ENCODE data around the gene SLC43A3.

SLC43A3 gene

GRCh38 chr11:57426439-57426928, 437 bp downstream of the SLC43A3 start:
- DNase-seq: peak; percentile 7

GRCh38 chr11:57425565-57426438, 1.1 kb downstream of the SLC43A3 start:
- DNase-seq: no peak

DNA sequence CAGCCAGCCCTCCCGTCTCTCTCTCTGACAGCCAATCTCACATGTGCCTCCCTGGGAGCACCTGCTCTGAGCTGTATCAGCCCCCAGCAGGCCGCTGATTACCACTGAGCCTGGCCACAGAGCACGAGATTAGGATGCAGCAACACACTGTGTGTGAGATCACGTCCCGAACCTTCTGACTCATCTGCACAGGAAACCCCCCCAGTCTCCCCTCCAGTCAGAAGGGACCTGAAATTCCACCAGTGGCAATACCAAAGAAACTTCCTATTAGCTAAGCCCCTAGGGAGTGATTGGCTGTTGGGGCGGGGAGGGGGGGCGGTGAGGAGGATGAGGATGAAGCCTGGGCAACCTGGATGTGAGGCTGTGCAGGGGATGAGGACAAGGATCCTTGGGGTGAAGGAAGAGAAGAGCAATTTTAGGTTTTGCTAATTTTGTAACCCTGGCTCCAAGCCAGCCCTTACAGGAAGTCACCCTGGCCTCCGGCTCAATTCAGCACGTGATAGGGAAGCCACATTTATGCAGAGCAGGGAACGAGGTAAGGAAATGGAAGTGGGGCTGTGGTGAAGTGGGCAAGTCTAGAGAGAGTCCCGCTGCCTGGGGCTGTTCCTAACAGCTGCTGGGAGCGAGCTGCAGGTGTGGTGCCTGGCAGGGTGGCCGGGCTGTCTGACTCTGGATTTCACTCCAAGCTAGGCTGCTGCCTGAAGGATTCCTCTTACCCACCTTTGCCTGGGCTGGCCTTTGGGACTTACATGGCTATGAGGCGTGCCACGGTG, 1.9 kb downstream of the SLC43A3 start:
- DNase-seq: no peak

DNA sequence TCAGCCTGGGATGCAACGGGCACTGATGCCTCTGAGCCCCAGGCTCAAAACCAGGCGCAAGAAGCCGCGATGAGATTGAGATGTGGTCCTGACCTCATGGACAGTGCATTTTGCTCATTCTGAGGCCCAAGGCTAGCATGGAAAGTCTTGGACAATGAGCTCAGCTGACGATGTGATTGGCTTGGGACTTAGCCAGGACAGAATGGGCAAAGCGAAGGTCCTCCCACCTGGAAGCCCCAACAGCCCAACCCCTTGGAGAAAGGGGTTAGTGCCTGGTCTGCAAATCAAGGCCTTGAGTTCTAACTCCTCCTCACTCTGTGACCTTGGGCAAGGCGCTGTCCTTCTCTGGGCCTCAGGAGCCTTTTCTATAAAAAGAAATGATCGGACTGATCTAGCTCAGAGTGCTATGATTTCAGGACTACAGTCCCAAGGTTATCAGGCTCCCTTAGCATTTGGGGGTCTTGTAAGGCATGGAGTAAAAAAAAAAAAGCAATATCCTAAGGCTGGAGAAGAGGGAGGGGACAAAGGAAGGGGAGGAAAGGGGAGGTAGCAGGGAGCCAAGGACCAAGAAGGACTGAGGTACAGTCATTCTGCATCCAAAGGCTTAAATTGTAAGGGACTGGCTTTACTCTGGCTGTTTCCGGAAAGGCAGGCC, 2.7 kb downstream of the SLC43A3 start:
- no peak for DNase-seq

GRCh38 chr11:57422669-57423068, 4.3 kb downstream of the SLC43A3 start:
- no peak for DNase-seq

DNA sequence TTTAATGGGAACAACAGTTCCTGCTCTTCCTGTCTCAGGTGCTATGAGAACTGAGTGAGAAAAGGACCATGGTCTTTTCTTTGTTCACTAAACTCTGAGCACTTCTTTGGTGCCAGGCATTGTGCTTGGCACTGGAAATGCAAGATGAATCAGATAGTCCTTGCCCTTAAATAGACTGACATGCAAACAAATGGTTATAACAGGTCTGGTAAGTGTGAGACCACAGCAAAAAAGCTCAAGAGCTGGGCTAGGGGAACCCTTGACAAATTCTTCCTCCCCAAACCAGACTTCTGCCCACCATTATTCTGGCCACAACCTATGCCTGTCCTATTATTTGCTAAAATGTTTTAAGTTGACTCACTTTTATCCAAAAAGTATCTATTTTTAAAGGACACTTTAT, 5.1 kb downstream of the SLC43A3 start:
- DNase-seq: no peak

GRCh38 chr11:57421066-57421465, 5.9 kb downstream of the SLC43A3 start:
- DNase-seq: no peak

GRCh38 chr11:57419146-57419545, 7.8 kb downstream of the SLC43A3 start:
- DNase-seq: no peak

GRCh38 chr11:57418131-57418530, 8.8 kb downstream of the SLC43A3 start:
- no peak for DNase-seq

DNA sequence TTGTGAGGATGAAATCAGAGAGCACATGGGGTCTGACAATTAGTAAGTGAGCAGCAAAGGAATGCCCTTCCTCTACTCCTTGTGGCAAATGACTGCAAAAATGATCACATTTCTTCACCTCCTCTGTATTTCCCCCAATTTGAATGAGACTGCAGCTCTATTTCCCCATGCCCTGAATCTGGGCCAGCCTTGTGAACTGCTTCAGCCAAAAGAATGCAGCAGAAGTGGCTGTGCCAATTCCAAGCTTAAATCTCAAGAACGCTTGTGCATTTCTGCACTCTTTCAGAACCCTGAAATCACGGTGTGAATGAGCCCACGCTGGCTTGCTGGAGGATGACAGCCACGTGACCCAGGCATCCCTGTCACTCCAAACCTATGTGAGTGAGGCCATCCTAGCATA, 9.9 kb downstream of the SLC43A3 start:
- no peak for DNase-seq

DNA sequence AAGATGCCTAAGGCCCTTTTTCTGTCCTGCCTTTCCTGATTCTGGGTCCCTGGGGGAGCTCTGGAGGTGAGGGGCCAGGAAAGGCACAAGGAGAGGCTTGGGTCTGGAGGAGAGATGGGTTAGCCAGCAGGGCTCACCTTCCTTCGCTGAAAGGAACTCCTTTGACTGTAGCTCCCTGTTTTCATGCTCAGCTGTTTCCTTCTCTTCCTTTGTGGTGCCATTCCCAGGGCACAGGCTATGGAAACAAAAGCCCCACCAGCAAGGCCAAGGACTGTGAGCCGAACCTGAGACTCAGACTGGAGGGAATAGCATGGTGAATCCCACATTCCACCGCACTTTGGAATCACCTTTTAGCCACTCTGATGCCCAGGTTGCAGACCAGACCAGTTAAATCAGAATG, 10.5 kb downstream of the SLC43A3 start:
- DNase-seq: no peak

DNA sequence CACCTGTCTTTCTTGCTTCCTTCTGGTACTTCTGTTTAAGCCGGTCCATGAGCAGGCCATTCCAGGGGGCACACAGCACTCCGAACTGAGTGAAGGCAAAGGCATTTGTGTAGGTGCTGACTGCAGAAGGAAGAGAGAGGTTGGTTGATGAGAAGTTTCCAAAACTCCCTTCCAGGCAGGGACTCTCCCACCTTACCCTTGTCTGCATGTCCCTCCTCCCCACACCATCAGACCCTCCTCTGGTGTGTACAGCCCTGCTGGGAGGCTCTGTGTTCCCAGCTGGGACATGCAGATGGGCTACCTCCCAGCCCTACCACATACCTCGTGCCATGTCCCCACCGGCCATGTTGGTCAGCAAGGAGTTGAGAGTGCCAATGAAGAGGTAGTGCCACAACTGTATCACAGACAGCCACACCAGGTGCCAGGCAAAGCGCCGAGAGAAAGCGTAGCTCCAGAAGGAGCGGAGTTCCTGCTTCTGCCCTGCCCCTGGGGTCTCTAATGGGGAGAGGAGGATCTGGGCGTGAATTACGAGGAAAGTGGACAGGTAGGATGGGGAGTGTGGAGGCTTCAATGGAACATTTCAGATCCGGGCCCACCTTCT, 12.2 kb downstream of the SLC43A3 start:
- no peak for DNase-seq

DNA sequence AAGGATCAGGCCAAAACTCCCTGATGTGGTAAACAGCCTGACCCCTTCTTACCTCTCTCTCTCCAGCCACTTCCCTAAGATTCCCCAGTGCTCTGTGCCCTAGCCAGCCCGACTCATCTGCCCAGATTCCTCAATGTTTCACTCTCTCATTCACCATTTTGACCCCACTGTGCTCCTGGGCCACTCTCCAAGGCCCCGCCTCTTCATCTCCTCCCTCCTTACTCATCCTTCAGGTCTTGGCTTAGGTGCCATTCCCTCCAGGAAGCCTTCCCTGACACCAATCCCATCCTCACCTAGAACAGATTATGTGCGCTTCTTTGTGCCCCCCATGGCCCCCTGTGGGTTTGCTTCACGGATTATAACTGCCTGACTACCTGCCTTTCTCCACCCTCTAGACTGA, 13.2 kb downstream of the SLC43A3 start:
- no peak for DNase-seq

- DNase-seq: no peak
These were observed 16.6 kb downstream of the SLC43A3 start for GRCh38 chr11:57410287-57410686.

DNA sequence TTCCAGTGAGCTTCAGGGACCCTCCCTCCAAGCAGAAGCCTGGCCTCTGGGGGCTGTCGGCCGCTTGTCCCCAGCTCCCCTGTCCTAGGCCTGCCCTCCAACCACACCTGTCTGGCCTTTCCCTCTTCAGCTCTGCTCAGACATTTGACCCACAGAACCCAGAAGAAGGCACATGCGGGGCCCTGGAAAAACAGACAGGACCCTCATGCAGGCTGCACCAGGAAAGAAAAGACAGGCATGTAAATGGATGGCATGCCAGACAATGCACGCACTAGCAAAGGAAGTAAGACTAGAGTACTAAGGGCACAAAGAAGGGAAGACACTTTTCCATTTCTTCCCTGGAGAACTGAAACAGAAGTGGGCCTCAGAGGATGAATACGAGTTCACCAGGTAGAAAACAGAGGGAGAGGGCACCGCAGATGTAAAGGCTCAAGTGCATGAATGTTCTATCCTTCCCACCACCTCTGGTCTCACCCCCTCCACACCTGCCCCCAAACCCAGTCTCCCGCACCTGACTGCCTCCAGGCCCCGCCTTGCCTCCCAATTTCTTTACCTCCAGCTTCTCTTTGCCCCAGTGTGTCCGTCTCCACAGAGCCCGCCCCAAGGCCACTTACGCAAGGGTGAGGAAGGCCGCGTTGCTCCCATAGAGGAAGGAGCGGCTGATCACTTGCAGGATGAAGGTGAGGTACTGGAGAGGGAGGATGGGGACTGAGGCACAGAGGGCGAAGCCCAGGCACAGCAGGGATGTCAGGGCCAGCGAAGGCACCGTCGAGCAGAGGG, 17.4 kb downstream of the SLC43A3 start:
- no peak for DNase-seq

GRCh38 chr11:57408771-57409170, 18.1 kb downstream of the SLC43A3 start:
- no peak for DNase-seq

- no peak for DNase-seq
These were observed 18.9 kb downstream of the SLC43A3 start for GRCh38 chr11:57407941-57408475.

DNA sequence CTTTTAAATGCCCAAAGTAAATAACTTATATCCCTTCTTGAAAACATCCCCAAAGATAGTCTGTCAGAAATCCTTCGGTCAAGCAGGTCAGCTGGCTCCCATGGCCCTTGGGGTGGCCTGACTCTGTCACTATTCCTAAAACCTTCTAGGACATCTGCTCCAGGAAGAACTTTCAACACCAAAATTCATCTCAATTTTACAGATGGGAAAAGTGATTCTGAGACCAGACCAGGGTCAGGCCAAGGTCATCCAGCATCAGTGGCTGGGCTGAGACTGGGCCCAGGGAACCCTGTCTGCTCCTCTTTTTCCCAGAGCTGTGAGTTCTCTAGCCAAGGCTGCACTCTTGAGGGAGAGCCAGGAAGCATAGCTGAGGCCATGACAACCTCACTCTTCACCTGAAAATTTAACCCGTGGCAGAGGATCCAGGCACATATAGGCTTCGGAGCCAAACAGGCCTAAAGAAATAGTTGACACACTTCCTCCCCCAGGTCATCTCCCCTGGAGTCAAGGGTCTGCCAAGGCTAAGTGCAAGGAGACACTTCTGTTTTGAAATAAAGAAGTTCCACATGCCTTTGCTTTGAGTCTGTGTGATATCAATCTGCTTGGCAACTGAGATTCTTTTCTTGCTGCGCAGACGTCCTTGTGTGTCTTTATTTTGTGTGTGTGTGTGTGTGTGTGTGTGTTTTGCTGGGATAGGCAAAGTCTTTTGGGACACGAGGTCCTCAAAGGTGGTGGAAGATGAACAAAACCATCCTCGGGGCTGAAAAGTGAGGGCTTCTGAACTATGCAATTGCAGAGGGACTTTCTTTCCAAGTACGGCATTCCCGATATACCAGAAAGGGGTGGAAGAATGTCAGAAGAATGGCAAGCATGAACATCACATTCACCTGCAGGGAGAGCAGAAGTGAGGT, 19.7 kb downstream of the SLC43A3 start:
- no peak for DNase-seq

- DNase-seq: no peak
These were observed 20.5 kb downstream of the SLC43A3 start for GRCh38 chr11:57406337-57406904.

DNA sequence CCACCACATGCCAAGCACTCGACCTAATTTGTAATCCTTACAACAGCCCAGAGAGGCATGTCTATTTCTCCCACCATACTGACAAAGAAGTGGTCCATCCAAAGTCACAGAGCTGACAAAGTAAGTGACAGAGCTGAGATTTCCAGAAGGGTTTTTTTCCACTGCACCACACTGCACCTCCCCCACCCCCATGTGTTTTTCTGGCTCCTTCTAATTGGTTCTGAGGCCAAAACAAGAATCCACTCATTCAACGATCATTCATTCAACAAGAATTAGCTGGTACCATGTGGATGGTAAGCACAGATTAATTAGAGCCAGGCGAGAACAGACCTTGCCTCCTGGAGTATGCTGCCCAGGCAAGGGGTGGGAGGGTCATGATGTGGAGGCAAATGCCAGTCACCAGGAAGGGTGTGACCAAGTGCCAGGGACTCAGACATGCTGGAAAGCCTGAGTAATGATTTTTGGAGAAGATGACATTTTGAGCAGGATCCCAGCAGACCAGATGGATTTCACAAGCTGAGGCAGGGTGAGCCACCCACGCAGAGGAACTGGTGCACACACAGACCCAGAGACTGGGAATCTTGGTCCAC, 21.6 kb downstream of the SLC43A3 start:
- DNase-seq: no peak
